Motor neuron (in vitro differentiated cells): ENCODE data around the gene FAM20C. TPM values are rescaled to one million over a fixed set of nuclear protein-coding genes. Genes with fewer than 3 reads are reported as not detected.

Experiments used
- ATAC-seq, 8 experiments: fragments of 200-7000 bp; cut with Tn5 transposase; replicated peaks in 6 of 8; 2 replicates each; pipeline ENCODE4 v1.8.0; 2021; ENCODE audit warnings: mild to moderate bottlenecking in 8 of 8, moderate library complexity in 8 of 8
- H3K27ac ChIP-seq, 2 donors: fragments of 250-450 bp; sonication (Bioruptor Pico); 2 replicates each; pipeline ENCODE4 v1.9.0; 2021; ENCODE audit warnings: antibody characterized with exemption in 2 of 2, mild to moderate bottlenecking in 2 of 2, moderate library complexity in 1 of 2
- H3K4me1 ChIP-seq, 2 donors: fragments of 250-450 bp; sonication (Bioruptor Pico); replicated peaks in 1 of 2; 2 replicates each; pipeline ENCODE4 v1.6.1; 2021; ENCODE audit warnings: antibody characterized with exemption in 2 of 2, mild to moderate bottlenecking in 2 of 2, moderate library complexity in 1 of 2
- H3K4me3 ChIP-seq, 5 donors: fragments of 250-450 bp; sonication (Bioruptor Pico); 2 replicates each; pipeline ENCODE4 v1.9.0; 2021; ENCODE audit warnings: antibody characterized with exemption in 5 of 5, mild to moderate bottlenecking in 5 of 5, moderate library complexity in 4 of 5
- WGBS, 10 experiments: fragments of 450-650 bp; shearing (Covaris generic); methylation state at CpG; one replicate each; pipeline ENCODE4 v1.0.0; 2022; 5-methylcytosine and 5-hydroxymethylcytosine counted together
- in situ Hi-C, 9 experiments: fragments of 400-800 bp; cut with MboI; loops; one replicate each; pipeline ENCODE4 v1.15.0; 2021; ENCODE audit warnings: low sequenced_read_pairs in 9 of 9, low pct_unique_long_range_greater_than_20kb in 2 of 9; ENCODE audit not compliant: unreplicated experiment in 9 of 9
- total RNA-seq, 8 experiments: library from RNA; unstranded; fragments of 300-600 nt; gene quantifications; 2 replicates each; pipeline versions ENCODE4 v1.2.3 to v1.2.4, GENCODE V29; 2022

Gene FAM20C
- total RNA-seq, 8 experiments from 2014 or later, result 19.0 to 42.1 (median 22.9) TPM

DNA sequence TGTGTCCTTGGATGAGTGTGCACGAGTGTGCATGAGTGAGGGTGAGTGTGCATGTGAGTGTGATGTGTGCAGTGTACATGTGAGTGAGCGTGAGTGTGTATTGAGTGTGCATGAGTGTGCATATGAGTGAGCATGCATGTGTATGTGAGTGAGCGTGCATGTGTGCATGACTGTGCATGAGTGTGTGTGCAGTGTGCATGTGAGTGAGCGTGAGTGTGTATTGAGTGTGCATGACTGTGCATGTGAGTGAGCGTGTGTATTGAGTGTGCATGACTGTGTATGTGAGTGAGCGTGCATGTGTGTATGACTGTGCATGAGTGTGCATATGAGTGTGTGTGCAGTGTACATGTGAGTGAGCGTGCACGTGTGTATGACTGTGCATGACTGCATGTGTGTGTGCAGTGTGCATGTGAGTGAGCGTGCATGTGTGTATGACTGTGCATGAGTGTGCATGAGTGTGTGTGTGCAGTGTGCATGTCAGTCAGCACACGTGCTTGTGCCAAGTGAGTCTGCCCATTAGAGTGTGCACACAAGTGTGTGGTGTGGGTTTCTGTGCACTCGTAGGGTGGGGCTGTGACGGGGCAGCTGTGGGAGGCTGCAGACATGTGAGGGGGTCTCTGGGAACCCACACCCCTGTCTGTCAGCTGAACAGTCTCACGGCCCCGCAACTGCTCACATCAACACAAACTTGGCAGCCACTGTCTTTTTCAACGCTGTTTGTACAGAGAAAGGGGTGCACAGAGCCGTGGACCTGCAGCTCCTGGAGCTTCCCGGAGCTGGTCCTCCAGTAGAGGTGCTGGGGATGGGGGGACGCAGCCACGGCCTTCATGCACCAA lies 112.4 kb downstream of the FAM20C start:
- Histone ChIP-seq H3K27ac (no peak overlapping the region), H3K4me3 (no peak overlapping the region), H3K4me1 (no peaks in the 10 kb centered on the region)
- WGBS, 10 experiments, result 44 to 92% (median 82%) methylated on average over 3 to 12 of the region's 19 CpGs; no CpG with 5 or more reads in 2 of the 10 experiments
- ATAC-seq, result peak in 1 of 8 experiments; percentile 4
- in situ Hi-C loops, result no loop called here

DNA sequence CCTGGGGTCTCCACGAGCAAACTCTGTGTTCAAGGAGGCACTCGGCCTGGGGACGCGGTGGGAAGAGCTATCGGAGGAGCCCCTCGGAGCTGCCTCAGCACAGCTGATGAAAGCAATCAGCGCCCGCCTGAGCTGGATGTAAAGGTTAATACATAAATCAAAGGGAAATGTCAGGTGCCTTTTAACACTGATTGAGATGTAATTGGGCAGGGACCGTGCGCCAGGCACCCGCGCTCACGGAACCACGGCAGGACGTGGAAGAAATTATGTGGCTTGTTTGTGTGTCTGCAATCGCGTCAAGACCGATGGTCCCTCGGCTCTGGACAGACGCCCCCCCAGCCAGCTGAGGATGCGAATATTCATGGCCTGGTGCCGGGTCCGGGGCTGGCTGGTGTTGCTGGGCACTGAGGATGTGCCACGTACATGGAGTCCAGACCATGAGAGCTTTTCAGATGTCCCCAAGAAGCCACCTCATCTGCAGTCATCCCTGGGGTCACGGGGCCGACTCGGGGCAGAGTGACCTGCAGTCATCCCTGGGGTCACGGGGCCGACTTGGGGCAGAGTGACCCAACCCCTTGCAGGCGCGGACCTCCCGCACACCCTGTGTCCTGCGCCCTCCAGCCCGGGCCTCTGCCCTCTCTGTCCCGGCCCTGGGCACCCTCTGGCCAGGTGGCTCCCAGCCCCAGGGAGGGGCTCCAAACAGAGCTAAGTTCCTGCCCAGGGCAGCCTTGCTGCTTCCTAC lies 113.2 kb downstream of the FAM20C start:
- WGBS, 10 experiments, result 20 to 100% (median 69%) methylated on average over 1 to 15 of the region's 35 CpGs; no CpG with 5 or more reads in 3 of the 10 experiments
- in situ Hi-C loops, result no loop called here
- Histone ChIP-seq H3K27ac (no peak overlapping the region), H3K4me1 (no peaks in the 10 kb centered on the region), H3K4me3 (no peak overlapping the region)
- ATAC-seq, result peak in 2 of 8 experiments; percentile 25 to 26

DNA sequence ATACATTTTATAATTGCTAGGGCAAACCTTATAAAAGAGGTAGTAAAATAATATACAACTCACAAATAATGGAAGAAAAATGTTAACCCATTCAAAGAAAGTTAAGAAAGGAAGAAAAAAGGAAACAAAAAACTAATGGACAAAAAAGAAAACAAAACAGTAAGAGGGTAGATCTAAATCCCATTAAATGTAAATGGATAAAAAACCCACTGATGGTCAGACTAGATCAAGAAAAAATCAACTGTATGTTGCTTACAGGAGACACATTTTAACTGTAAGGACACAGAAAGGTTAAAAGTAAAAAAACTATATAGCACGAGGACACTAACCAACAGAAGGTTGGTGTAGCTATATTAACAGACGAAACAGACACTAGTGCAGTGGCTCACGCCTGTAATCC lies 115.6 kb downstream of the FAM20C start:
- no peak for ATAC-seq
- in situ Hi-C loops, result no loop called here
- Histone ChIP-seq H3K4me1 (no peaks in the 10 kb centered on the region), H3K4me3 (no peak overlapping the region), H3K27ac (no peak overlapping the region)
- WGBS, 10 experiments, result 3 to 90% (median 67%) methylated on average over 2 to 3 of the region's 3 CpGs; no CpG with 5 or more reads in 1 of the 10 experiments

DNA sequence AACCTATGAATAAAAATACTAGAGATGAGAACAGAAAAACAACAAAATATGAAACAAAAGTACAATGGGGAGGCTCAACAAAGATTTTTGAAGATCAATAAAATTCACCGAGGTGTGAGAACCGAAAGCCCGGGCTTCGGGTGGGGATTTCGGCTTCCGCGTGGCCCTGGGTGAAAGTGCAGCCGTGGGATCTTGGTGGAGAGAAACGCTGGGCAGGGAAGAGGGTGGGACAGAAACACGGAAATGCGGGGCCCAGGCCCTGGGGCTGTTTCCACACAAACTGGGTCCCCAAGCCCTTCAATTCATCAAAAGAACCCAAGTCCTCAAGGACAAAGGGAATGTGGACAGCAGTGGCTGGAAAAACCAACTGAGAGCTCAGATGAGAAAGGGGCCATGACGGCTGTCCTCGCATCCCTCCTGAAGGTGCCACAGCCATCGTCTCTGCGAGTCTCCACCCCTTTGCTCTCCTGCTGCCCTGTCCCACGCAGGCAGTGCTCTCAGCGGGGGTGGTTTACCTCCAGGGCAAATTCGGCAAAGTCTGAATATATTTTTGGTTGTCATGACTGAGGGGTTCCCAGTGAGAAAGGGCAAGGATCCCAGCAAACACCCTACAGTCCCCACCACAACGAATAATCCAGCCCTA lies 117.3 kb downstream of the FAM20C start:
- H3K4me1 ChIP-seq, result no peaks in the 10 kb centered on the region
- in situ Hi-C loops, result loop anchor here in 1 of 9 experiments (10.0 kb wide), 1 partner anchor 465 kb away; no protein-coding TSS in a partner anchor

More for the DNA sequence above, 117.3 kb downstream of the FAM20C start:
- Histone ChIP-seq H3K27ac (no peak overlapping the region), H3K4me3 (no peak overlapping the region)
- no peak for ATAC-seq
- 38 to 100% (median 88%) methylated on average over 1 to 19 of the region's 19 CpGs for WGBS, 10 experiments

Other genes starting within 250 kb of the FAM20C start
- not detected for gene FOXL3, start 97.6 kb downstream of the FAM20C start, total RNA-seq